ENCODE data around the gene CLDN11.

The CLDN11 gene

DNA sequence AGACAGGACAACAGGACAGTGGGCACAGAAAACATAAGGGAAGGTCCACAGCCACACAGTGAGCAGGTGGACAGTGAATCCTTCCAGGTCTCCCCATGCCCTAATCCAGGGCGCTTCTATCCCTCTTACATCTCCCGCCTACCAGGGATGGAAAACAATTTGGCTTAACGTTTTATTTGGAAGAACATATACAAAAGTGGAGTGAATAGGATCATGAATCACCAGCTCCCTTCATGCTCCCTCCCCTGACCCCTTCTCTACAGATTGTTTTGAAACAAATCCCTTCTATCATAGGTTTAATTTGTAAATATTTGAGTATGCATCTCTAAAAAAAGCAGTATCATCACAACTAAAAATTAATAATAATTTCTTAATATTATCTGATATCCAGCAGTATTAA, 52.5 kb downstream of the CLDN11 start:
- TF ChIP-seq, protein P1, sequence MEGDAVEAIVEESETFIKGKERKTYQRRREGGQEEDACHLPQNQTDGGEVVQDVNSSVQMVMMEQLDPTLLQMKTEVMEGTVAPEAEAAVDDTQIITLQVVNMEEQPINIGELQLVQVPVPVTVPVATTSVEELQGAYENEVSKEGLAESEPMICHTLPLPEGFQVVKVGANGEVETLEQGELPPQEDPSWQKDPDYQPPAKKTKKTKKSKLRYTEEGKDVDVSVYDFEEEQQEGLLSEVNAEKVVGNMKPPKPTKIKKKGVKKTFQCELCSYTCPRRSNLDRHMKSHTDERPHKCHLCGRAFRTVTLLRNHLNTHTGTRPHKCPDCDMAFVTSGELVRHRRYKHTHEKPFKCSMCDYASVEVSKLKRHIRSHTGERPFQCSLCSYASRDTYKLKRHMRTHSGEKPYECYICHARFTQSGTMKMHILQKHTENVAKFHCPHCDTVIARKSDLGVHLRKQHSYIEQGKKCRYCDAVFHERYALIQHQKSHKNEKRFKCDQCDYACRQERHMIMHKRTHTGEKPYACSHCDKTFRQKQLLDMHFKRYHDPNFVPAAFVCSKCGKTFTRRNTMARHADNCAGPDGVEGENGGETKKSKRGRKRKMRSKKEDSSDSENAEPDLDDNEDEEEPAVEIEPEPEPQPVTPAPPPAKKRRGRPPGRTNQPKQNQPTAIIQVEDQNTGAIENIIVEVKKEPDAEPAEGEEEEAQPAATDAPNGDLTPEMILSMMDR (IDR thresholded peaks at IDR 0.05; ENCODE audit: low read depth, low read length, missing control alignments) = no peak
- no peak for DNase-seq (ENCODE audit: low read depth)
- no peak overlapping the region for H3K4me3 ChIP-seq (ENCODE audit: low read depth, low read length)
- in situ Hi-C loops (cut with HindIII; ENCODE audit: low sequenced_read_pairs) = no loop called here

DNA sequence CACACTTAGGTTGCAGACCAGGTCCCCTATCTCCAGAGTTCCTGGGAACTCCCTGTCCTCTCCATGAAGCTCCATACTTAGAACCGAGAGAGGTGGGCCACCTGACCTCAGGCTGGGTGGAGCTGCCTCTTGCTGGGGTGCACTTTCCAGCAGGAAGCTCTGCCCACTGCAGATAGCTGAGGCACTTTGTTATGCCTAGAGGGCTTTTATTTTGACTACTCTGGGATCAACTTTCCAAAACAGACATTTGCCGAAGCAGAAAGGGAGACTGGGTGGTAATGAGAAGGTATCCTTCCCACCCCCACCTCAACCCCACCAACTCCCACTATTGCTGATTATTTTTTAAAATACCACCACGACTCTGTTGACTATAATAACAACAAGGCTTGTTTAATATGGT, 54.7 kb downstream of the CLDN11 start:
- in situ Hi-C loops (cut with HindIII; ENCODE audit: low sequenced_read_pairs) = no loop called here
- no peak overlapping the region for H3K4me3 ChIP-seq (ENCODE audit: low read depth, low read length)
- TF ChIP-seq, protein P1 (IDR thresholded peaks at IDR 0.05; ENCODE audit: low read depth, low read length, missing control alignments) = no peak
- no peak for DNase-seq (ENCODE audit: low read depth)

DNA sequence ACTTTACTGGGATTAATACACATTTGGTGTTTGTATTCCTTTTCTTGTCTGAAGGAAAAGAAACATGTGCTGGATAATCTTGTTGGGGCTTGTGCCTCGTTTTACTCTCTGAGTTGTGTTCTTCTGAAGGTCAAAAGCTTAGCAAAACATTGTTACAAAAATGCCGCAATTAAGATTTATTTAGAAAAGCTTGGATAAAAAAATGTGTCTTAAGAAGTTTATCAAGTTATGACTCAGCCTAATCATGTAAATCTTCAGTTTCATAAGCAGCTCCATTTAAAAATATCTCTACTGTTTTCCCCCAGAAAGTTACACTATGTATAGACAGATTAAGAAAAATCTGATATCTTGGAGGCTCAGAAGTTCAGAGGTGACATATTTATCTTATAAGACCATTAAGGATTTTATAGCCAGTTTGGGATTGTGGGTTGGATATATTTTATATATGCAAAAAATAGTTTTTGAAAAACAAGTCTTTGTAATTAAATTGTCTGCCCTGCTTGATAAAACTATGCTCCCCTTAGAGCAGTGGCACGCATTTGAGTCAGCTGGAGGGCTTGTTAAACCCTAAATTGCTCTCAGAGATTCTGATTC, 56.5 kb downstream of the CLDN11 start:
- no peak overlapping the region for H3K4me3 ChIP-seq (ENCODE audit: low read depth, low read length)
- TF ChIP-seq, protein P1 (IDR thresholded peaks at IDR 0.05; ENCODE audit: low read depth, low read length, missing control alignments) = no peak
- no peak for DNase-seq (ENCODE audit: low read depth)
- in situ Hi-C loops (cut with HindIII; ENCODE audit: low sequenced_read_pairs) = no loop called here

DNA sequence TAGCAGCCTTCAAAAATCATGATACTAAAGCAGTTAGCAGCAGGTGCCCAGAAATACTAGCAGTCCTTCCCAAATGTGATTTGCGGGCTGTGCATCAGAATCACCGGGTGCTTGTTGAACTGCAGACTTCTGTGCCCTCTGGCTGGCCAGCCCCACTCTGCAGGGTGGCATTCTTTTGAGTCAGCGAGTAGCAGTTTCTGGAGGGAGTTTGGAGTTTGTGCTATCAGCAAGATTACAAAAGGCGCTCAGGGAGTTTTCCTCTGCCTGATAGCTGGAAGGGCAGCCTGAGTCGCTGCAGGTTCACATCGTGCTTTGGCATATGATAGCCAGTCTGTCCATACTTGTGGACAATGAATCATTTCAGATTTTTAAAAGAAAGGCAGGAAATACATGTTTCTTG, 57.6 kb downstream of the CLDN11 start:
- no peak for DNase-seq (ENCODE audit: low read depth)

DNA sequence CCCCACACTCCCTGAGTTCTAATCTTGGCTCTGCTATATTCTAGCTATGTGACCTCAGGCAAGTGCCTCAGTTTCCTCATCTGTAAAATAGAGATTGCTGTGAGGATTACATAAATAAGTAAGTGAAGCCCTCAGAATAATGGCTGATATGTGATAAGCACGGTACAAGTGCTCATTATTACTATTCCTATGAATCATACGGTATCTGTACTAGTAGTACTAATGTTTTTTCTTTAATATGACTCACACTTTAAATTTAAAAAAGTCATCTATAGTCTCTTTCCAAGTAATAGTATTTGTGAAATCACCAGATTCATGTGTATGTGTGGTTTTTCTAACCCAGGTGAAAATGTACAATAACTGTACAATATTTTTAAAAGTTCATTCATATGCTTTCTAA, 58.7 kb downstream of the CLDN11 start:
- no peak for DNase-seq (ENCODE audit: low read depth)
- TF ChIP-seq, protein P1 (IDR thresholded peaks at IDR 0.05; ENCODE audit: low read depth, low read length, missing control alignments) = no peak
- H3K4me3 ChIP-seq (ENCODE audit: low read depth, low read length) = no peak overlapping the region
- in situ Hi-C loops (cut with HindIII; ENCODE audit: low sequenced_read_pairs) = no loop called here

More for the DNA sequence above, 57.6 kb downstream of the CLDN11 start:
- TF ChIP-seq, protein P1 (IDR thresholded peaks at IDR 0.05; ENCODE audit: low read depth, low read length, missing control alignments) = no peak
- in situ Hi-C loops (cut with HindIII; ENCODE audit: low sequenced_read_pairs) = no loop called here
- H3K4me3 ChIP-seq (ENCODE audit: low read depth, low read length) = no peak overlapping the region

DNA sequence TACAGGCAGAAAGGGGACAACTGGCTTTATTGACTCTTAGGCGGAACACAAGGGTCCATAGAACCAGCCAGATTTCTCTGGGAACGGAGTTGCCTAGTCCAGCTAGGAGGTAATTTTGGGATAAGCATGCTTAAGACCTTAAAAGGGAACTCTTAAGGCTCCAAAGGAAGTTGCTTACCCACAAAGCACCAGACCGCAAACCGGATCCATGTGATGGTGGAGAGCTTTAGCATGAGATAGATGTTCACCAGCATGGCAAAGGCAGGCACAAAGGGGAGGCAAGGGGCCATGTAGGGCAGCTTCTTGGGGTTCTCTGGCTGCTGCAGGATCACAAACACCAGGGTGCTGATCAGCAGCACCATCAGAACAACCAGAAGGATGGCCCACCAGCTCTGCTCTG, 61.4 kb downstream of the CLDN11 start:
- H3K4me3 ChIP-seq (ENCODE audit: low read depth, low read length) = no peak overlapping the region
- DNase-seq (ENCODE audit: low read depth) = no peak
- TF ChIP-seq, protein P1 (IDR thresholded peaks at IDR 0.05; ENCODE audit: low read depth, low read length, missing control alignments) = no peak
- in situ Hi-C loops (cut with HindIII; ENCODE audit: low sequenced_read_pairs) = no loop called here

Data from astrocyte of the cerebellum (primary cell).